Liver (tissue), 9 donors: ENCODE results near the gene KANK3. TPM values are rescaled to one million over a fixed set of nuclear protein-coding genes. Genes with fewer than 3 reads are reported as not detected.
"Not testable (repeated sequence)": the region's sequence is repeated elsewhere in the genome, so short reads cannot be mapped to it uniquely, and the experiment has no call there.

Experiments used
- DNase-seq: peaks from one replicate; pipeline ENCODE4 v3.0.0-alpha.2; 2017; ENCODE audit warnings: low spot score
- H3K27ac ChIP-seq, 2 donors: one replicate each; pipeline ENCODE4 v1.7.0; 2013; ENCODE audit warnings: inconsistent platforms in 2 of 2, low read length in 2 of 2, control low read depth in 1 of 2, low read depth in 1 of 2, mild to moderate bottlenecking in 1 of 2
- H3K27me3 ChIP-seq, 4 donors: one replicate each; pipeline versions ENCODE4 v1.6.1 to v1.7.0; 2013; ENCODE audit warnings: low read length in 3 of 4, inconsistent platforms in 1 of 4, mild to moderate bottlenecking in 1 of 4, moderate library complexity in 1 of 4; ENCODE audit not compliant: control insufficient read depth in 4 of 4, insufficient read depth in 4 of 4
- H3K36me3 ChIP-seq, 4 donors: one replicate each; pipeline versions ENCODE4 v1.6.1 to v1.7.0; 2013; ENCODE audit warnings: low read length in 3 of 4, mild to moderate bottlenecking in 3 of 4, low read depth in 1 of 4, moderate library complexity in 1 of 4; ENCODE audit not compliant: control insufficient read depth in 4 of 4, insufficient read depth in 3 of 4
- H3K4me1 ChIP-seq, 4 donors: one replicate each; pipeline versions ENCODE4 v1.6.1 to v1.7.0; 2013; ENCODE audit warnings: low read length in 3 of 4, mild to moderate bottlenecking in 3 of 4, moderate library complexity in 1 of 4; ENCODE audit not compliant: control insufficient read depth in 4 of 4, insufficient read depth in 4 of 4
- H3K4me3 ChIP-seq, 3 donors: one replicate each; pipeline versions ENCODE4 v1.6.1 to v1.7.0; 2013; ENCODE audit warnings: low read length in 3 of 3, control low read depth in 1 of 3, low read depth in 1 of 3, mild to moderate bottlenecking in 1 of 3
- H3K9ac ChIP-seq, 2 donors: one replicate each; pipeline ENCODE4 v1.7.0; 2013; ENCODE audit warnings: low read length in 2 of 2, mild to moderate bottlenecking in 2 of 2, moderate library complexity in 2 of 2, control low read depth in 1 of 2, low read depth in 1 of 2
- H3K9me3 ChIP-seq, 4 donors: one replicate each; pipeline versions ENCODE4 v1.6.1 to v1.7.0; 2013; ENCODE audit warnings: low read length in 3 of 4; ENCODE audit not compliant: control insufficient read depth in 4 of 4
- EGR1 ChIP-seq, 2 donors: IDR thresholded peaks; 2 replicates each; pipeline ENCODE4 v1.6.1; 2016 to 2018; ENCODE audit warnings: antibody characterized with exemption in 2 of 2, low read depth in 2 of 2
- FOXA1 ChIP-seq: IDR thresholded peaks from 2 replicates; pipeline ENCODE4 v1.6.1; 2016; ENCODE audit warnings: antibody characterized with exemption
- FOXA2 ChIP-seq: IDR thresholded peaks from 2 replicates; pipeline ENCODE4 v1.6.1; 2016; ENCODE audit warnings: antibody characterized with exemption
- GABPA ChIP-seq, 2 donors: IDR thresholded peaks in 1 of 2; conservative IDR thresholded peaks in 1 of 2; 2 replicates each; pipeline ENCODE4 v1.6.1; 2016; ENCODE audit warnings: antibody characterized with exemption in 2 of 2, mild to moderate bottlenecking in 1 of 2, moderate library complexity in 1 of 2
- HNF4A ChIP-seq, 2 donors: conservative IDR thresholded peaks; 2 replicates each; pipeline ENCODE4 v1.6.1; 2016; ENCODE audit warnings: antibody characterized with exemption in 2 of 2, mild to moderate bottlenecking in 2 of 2
- HNF4G ChIP-seq: IDR thresholded peaks from 2 replicates; pipeline ENCODE4 v1.6.1; 2016; ENCODE audit warnings: antibody characterized with exemption
- JUND ChIP-seq, 2 donors: IDR thresholded peaks; 2 replicates each; pipeline ENCODE4 v1.6.1; 2016; ENCODE audit warnings: antibody characterized with exemption in 2 of 2
- NR2F2 ChIP-seq: IDR thresholded peaks from 2 replicates; pipeline ENCODE4 v1.6.1; 2016; ENCODE audit warnings: antibody characterized with exemption
- RAD21 ChIP-seq, 2 donors: IDR thresholded peaks; 2 replicates each; pipeline ENCODE4 v1.6.1; 2016; ENCODE audit warnings: antibody characterized with exemption in 2 of 2, mild to moderate bottlenecking in 2 of 2
- RXRA ChIP-seq, 2 donors: IDR thresholded peaks; 2 replicates each; pipeline ENCODE4 v1.6.1; 2017 to 2018; ENCODE audit warnings: antibody characterized with exemption in 2 of 2, mild to moderate bottlenecking in 1 of 2
- SP1 ChIP-seq: IDR thresholded peaks from 2 replicates; pipeline ENCODE4 v1.6.1; 2018; ENCODE audit warnings: antibody characterized with exemption, mild to moderate bottlenecking
- TAF1 ChIP-seq: conservative IDR thresholded peaks from 2 replicates; pipeline ENCODE4 v1.6.1; 2016; ENCODE audit warnings: antibody characterized with exemption, mild to moderate bottlenecking
- YY1 ChIP-seq: IDR thresholded peaks from 2 replicates; pipeline ENCODE4 v1.6.1; 2016; ENCODE audit warnings: antibody characterized with exemption, mild to moderate bottlenecking
- WGBS: extraction: QIAGEN DNeasy Blood & Tissue Kit; methylation state at CpG from one replicate; pipeline ENCODE4 v1.1.7; 2013; 5-methylcytosine and 5-hydroxymethylcytosine counted together
- polyA plus RNA-seq, 2 donors: library from polyadenylated mRNA; stranded (reverse) in 1 of 2; unstranded in 1 of 2; fragments of 200-250 nt in 1 of 2; fragments of >200 nt in 1 of 2; fragmentation: Nextera tagmentation in 1 of 2; extraction: Ambion mirVana in 1 of 2; gene quantifications; one replicate each; pipeline versions ENCODE4 v1.2.1 to v1.2.3, GENCODE V29; 2013 to 2015
- total RNA-seq, 2 donors: library from RNA; depleted of rRNA; stranded (reverse); fragments of >200 nt; gene quantifications; one replicate each; pipeline ENCODE4 v1.2.3, GENCODE V29; 2014
- TF ChIP-seq, protein P1 (sequence below): IDR thresholded peaks from 2 replicates; pipeline ENCODE4 v1.6.1; 2016; ENCODE audit warnings: antibody characterized with exemption
- TF ChIP-seq, protein P2 (sequence below): fragments of 150-350 bp; IDR thresholded peaks from 2 replicates; pipeline ENCODE4 v1.5.1; 2017; ENCODE audit warnings: improper control_type of control experiment, low read depth, low read length; ENCODE audit not compliant: missing input control
- TF ChIP-seq, protein P3 (sequence below): IDR thresholded peaks from 2 replicates; pipeline ENCODE4 v1.6.1; 2016; ENCODE audit warnings: antibody characterized with exemption
- TF ChIP-seq, protein P4 (sequence below): IDR thresholded peaks from 2 replicates; pipeline ENCODE4 v1.6.1; 2016; ENCODE audit warnings: antibody characterized with exemption, mild to moderate bottlenecking
- TF ChIP-seq, protein P5 (sequence below): IDR thresholded peaks from 2 replicates; pipeline ENCODE4 v1.6.1; 2016; ENCODE audit warnings: antibody characterized with exemption
- donor health status: healthy.
- donor health status: healthy.
- donor health status: healthy.
- donor health status: healthy.
- donor health status: healthy.

KANK3 gene
- total and polyA plus RNA-seq, 4 donors: 0.44 to 4.5 (median 3.4) TPM

DNA sequence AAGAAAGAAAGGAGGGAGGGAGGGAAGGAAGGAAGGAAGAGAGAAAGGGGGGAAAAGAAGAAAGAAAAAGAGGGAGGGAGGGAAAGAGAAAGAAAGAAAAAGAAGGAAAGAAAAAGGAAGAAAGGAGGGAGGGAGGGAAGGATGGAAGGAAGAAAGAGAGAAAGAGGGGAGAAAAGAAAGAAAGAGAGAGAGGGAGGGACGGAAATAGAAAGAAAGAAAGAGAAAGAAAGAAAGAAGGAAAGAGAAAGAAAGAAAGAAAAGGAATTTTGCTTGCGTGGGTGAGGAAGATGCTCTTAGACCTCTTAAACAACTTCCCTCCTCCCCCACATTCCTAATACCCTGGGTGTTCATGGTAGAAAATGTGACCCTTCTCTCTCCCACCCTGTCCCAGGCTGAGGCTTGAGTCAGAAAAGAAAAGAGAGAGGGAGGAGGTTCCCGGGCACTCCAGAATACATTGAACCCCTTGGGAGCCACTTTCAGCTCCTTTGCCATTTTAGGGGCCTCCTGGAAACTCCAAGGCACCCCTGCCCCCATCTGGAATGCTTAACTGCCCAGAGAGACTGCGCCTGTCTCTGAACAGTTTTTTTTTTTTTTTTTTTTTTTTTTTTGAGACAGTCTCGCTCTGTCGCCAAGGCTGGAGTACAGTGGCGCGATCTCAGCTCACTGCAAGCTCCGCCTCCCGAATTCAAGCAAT lies 9.2 kb upstream of the KANK3 start:
- Histone ChIP-seq H3K27ac (no peak overlapping the region), H3K27me3 (no peaks in the 10 kb centered on the region), H3K4me3 (no peak overlapping the region), H3K9ac (no peak overlapping the region), H3K36me3 (no peaks in the 10 kb centered on the region), H3K4me1 (peaks cover 2 to 29% (median 7%) of the 10 kb centered on the region in 4 donors), H3K9me3 (no peaks in the 10 kb centered on the region)
- 71% methylated on average over 10 of the region's 10 CpGs for WGBS
- no peak for DNase-seq
- TF ChIP-seq FOXA2 (no peak), RXRA (IDR thresholded peaks at IDR 0.05) (no peak), SP1 (no peak), RAD21 (IDR thresholded peaks at IDR 0.05) (no peak), TAF1 (no peak), JUND (IDR thresholded peaks at IDR 0.05) (no peak), EGR1 (IDR thresholded peaks at IDR 0.05; ENCODE audit: low read depth in 2 of 2) (no peak), HNF4A (conservative IDR thresholded peaks at IDR 0.05) (no peak), GABPA (IDR thresholded peaks at IDR 0.05 in 1 of 2, conservative IDR thresholded peaks at IDR 0.05 in 1 of 2) (no peak), NR2F2 (no peak), FOXA1 (no peak), HNF4G (no peak), YY1 (no peak)
- TF ChIP-seq, protein P1, sequence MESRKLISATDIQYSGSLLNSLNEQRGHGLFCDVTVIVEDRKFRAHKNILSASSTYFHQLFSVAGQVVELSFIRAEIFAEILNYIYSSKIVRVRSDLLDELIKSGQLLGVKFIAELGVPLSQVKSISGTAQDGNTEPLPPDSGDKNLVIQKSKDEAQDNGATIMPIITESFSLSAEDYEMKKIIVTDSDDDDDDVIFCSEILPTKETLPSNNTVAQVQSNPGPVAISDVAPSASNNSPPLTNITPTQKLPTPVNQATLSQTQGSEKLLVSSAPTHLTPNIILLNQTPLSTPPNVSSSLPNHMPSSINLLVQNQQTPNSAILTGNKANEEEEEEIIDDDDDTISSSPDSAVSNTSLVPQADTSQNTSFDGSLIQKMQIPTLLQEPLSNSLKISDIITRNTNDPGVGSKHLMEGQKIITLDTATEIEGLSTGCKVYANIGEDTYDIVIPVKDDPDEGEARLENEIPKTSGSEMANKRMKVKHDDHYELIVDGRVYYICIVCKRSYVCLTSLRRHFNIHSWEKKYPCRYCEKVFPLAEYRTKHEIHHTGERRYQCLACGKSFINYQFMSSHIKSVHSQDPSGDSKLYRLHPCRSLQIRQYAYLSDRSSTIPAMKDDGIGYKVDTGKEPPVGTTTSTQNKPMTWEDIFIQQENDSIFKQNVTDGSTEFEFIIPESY: no peak
- TF ChIP-seq, protein P2, sequence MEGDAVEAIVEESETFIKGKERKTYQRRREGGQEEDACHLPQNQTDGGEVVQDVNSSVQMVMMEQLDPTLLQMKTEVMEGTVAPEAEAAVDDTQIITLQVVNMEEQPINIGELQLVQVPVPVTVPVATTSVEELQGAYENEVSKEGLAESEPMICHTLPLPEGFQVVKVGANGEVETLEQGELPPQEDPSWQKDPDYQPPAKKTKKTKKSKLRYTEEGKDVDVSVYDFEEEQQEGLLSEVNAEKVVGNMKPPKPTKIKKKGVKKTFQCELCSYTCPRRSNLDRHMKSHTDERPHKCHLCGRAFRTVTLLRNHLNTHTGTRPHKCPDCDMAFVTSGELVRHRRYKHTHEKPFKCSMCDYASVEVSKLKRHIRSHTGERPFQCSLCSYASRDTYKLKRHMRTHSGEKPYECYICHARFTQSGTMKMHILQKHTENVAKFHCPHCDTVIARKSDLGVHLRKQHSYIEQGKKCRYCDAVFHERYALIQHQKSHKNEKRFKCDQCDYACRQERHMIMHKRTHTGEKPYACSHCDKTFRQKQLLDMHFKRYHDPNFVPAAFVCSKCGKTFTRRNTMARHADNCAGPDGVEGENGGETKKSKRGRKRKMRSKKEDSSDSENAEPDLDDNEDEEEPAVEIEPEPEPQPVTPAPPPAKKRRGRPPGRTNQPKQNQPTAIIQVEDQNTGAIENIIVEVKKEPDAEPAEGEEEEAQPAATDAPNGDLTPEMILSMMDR: no peak
- TF ChIP-seq, protein P3, sequence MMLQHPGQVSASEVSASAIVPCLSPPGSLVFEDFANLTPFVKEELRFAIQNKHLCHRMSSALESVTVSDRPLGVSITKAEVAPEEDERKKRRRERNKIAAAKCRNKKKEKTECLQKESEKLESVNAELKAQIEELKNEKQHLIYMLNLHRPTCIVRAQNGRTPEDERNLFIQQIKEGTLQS: no peak
- TF ChIP-seq, protein P4, sequence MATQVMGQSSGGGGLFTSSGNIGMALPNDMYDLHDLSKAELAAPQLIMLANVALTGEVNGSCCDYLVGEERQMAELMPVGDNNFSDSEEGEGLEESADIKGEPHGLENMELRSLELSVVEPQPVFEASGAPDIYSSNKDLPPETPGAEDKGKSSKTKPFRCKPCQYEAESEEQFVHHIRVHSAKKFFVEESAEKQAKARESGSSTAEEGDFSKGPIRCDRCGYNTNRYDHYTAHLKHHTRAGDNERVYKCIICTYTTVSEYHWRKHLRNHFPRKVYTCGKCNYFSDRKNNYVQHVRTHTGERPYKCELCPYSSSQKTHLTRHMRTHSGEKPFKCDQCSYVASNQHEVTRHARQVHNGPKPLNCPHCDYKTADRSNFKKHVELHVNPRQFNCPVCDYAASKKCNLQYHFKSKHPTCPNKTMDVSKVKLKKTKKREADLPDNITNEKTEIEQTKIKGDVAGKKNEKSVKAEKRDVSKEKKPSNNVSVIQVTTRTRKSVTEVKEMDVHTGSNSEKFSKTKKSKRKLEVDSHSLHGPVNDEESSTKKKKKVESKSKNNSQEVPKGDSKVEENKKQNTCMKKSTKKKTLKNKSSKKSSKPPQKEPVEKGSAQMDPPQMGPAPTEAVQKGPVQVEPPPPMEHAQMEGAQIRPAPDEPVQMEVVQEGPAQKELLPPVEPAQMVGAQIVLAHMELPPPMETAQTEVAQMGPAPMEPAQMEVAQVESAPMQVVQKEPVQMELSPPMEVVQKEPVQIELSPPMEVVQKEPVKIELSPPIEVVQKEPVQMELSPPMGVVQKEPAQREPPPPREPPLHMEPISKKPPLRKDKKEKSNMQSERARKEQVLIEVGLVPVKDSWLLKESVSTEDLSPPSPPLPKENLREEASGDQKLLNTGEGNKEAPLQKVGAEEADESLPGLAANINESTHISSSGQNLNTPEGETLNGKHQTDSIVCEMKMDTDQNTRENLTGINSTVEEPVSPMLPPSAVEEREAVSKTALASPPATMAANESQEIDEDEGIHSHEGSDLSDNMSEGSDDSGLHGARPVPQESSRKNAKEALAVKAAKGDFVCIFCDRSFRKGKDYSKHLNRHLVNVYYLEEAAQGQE: no peak
- TF ChIP-seq, protein P5, sequence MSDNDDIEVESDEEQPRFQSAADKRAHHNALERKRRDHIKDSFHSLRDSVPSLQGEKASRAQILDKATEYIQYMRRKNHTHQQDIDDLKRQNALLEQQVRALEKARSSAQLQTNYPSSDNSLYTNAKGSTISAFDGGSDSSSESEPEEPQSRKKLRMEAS: no peak

DNA sequence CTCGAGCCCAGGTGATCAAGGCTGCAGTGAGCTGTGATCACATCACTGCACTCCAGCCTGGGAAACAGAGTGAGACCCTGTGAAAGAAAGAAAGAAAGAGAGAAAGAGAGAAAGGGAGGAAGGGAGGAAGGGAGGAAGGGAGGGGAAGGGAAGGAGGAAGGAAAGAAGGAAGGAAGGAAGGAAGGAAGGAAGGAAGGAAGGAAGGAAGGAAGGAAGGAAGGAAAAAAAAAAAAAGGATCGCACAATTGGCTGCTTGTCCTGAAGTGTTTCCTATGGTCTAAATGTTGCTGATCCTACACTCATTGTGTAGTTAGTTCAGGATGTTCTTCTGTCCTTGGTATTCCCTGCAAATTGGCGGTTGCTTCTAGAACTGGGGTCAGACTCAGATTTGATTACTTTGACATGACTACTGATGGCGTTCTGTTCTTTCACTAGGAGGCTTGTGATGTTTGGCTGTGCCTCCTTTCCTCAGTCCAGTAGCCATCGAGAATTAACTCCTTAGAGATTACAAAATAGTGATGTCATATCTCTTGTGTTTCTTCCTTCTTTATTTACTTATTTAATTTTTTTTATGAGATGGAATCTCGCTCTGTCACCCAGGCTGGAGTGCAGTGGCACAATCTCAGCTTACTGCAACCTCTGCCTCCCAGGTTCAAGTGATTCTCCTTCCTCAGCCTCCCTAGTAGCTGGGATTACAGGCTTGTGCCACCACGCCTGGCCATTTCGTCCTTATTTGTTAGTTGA lies 6.7 kb upstream of the KANK3 start:
- H3K9me3 ChIP-seq, H3K4me3 ChIP-seq, H3K4me1 ChIP-seq, DNase-seq, H3K27me3 ChIP-seq, H3K36me3 ChIP-seq, H3K27ac ChIP-seq, H3K9ac ChIP-seq: not testable (repeated sequence)
- 79% methylated on average over 8 of the region's 8 CpGs for WGBS
